Esophagus squamous epithelium (tissue), 5 donors: ENCODE results near the gene HEBP2. TPM values are rescaled to one million over a fixed set of nuclear protein-coding genes. Genes with fewer than 3 reads are reported as not detected.

Experiments used
- DNase-seq: peaks from one replicate; lab custom pipeline; 2025; lab: John Stamatoyannopoulos, UW
- H3K27ac ChIP-seq, 4 donors: fragments of 200-600 bp; sonication (generic); one replicate each; pipeline ENCODE4 v1.5.1; 2016 to 2019; ENCODE audit warnings: mild to moderate bottlenecking in 1 of 4
- H3K27me3 ChIP-seq, 4 donors: fragments of 200-600 bp; sonication (generic); 1 replicate in 3 of 4; 2 replicates in 1 of 4; pipeline versions ENCODE4 v1.5.1 to v1.6.0; 2017 to 2021; ENCODE audit warnings: antibody characterized with exemption in 1 of 4
- H3K36me3 ChIP-seq, 3 donors: fragments of 200-600 bp; sonication (generic); one replicate each; pipeline ENCODE4 v1.5.1; 2016 to 2019
- H3K4me1 ChIP-seq, 3 donors: fragments of 200-600 bp; sonication (generic); one replicate each; pipeline ENCODE4 v1.5.1; 2017 to 2019
- H3K4me3 ChIP-seq, 4 donors: fragments of 200-600 bp; sonication (generic); 1 replicate in 3 of 4; 2 replicates in 1 of 4; pipeline ENCODE4 v1.5.1; 2016 to 2019; ENCODE audit warnings: mild to moderate bottlenecking in 2 of 4, moderate library complexity in 1 of 4
- H3K9me3 ChIP-seq, 3 donors: fragments of 200-600 bp; sonication (generic); one replicate each; pipeline ENCODE4 v1.5.1; 2016 to 2019
- CTCF ChIP-seq, 6 experiments: fragments of 450-650 bp in 4 of 6; fragments of 200-600 bp in 2 of 6; sonication (generic) in 2 of 6; IDR thresholded peaks; one replicate each; pipeline ENCODE4 v1.5.1; 2016 to 2019; ENCODE audit warnings: antibody characterized with exemption in 6 of 6, mild to moderate bottlenecking in 4 of 6, moderate library complexity in 4 of 6
- POLR2A ChIP-seq, 4 donors: fragments of 450-650 bp; IDR thresholded peaks; one replicate each; pipeline ENCODE4 v1.6.1; 2017; ENCODE audit warnings: antibody characterized with exemption in 4 of 4, mild to moderate bottlenecking in 4 of 4, moderate library complexity in 3 of 4
- WGBS, 2 donors: methylation state at CpG; one replicate each; pipeline ENCODE4 v1.1.5; 2018; 5-methylcytosine and 5-hydroxymethylcytosine counted together
- intact Hi-C: fragments of 100-400 bp; cut with DNase I; formaldehyde crosslinking; loops from one replicate; pipeline ENCODE4 v1.15.0; 2022
- total RNA-seq, 4 donors: library from RNA; depleted of rRNA; stranded (reverse); fragments of >200 nt; gene quantifications; one replicate each; pipeline ENCODE4 v1.1.0, GENCODE V29; 2016
- donor health status: DM: yes; HTN: yes; CAD: no.

The HEBP2 gene
- total RNA-seq, 4 donors from 2014 or later, result 62.1 to 193 (median 90.8) TPM

GRCh38 chr6:138410048-138410735 is 6.2 kb downstream of the HEBP2 start:
- H3K36me3 ChIP-seq, result peaks cover 15 to 98% (median 36%) of the 10 kb centered on the region in 3 donors
- no peak for DNase-seq

GRCh38 chr6:138410972-138411880 is 7.2 kb downstream of the HEBP2 start:
- H3K27ac ChIP-seq, result peak overlapping the region; percentile 50 to 72 (median 66)

More at GRCh38 chr6:138410048-138410735, 6.2 kb downstream of the HEBP2 start:
- Histone ChIP-seq H3K27ac (peak overlapping the region; percentile 60 to 72 (median 66)), H3K4me1 (peaks cover 8 to 65% (median 26%) of the 10 kb centered on the region in 3 donors), H3K4me3 (no peak overlapping the region), H3K9me3 (no peaks in the 10 kb centered on the region), H3K27me3 (no peaks in the 10 kb centered on the region)
- TF ChIP-seq POLR2A (IDR thresholded peaks at IDR 0.05), result no peak
- TF ChIP-seq CTCF (IDR thresholded peaks at IDR 0.05), result no peak
- WGBS, 2 donors, result 43 to 56% methylated on average over 8 of the region's 8 CpGs
- intact Hi-C loops, result no loop called here

GRCh38 chr6:138415125-138415524 is 11.1 kb downstream of the HEBP2 start:
- H3K36me3 ChIP-seq, result peaks cover 4 to 89% (median 14%) of the 10 kb centered on the region in 3 donors
- TF ChIP-seq CTCF (IDR thresholded peaks at IDR 0.05) (no peak), POLR2A (IDR thresholded peaks at IDR 0.05) (no peak)
- no peak for DNase-seq
- 85% methylated on average over 4 to 5 of the region's 5 CpGs for WGBS, 2 donors
- intact Hi-C loops, result no loop called here
- peaks cover 5 to 16% (median 11%) of the 10 kb centered on the region in 3 donors for H3K4me1 ChIP-seq
- H3K4me3 ChIP-seq, result no peak overlapping the region
- H3K9me3 ChIP-seq, result no peaks in the 10 kb centered on the region
- no peaks in the 10 kb centered on the region for H3K27me3 ChIP-seq
- no peak overlapping the region for H3K27ac ChIP-seq

More at GRCh38 chr6:138410972-138411880, 7.2 kb downstream of the HEBP2 start:
- DNase-seq, result no peak
- H3K9me3 ChIP-seq, result no peaks in the 10 kb centered on the region
- no peak overlapping the region for H3K4me3 ChIP-seq
- peaks cover 15 to 100% (median 36%) of the 10 kb centered on the region in 3 donors for H3K36me3 ChIP-seq
- intact Hi-C loops, result no loop called here
- TF ChIP-seq POLR2A (IDR thresholded peaks at IDR 0.05), result no peak
- TF ChIP-seq CTCF (IDR thresholded peaks at IDR 0.05), result no peak
- 58 to 64% methylated on average over 6 of the region's 6 CpGs for WGBS, 2 donors
- peaks cover 8 to 55% (median 19%) of the 10 kb centered on the region in 3 donors for H3K4me1 ChIP-seq
- H3K27me3 ChIP-seq, result no peaks in the 10 kb centered on the region

- TF ChIP-seq POLR2A (IDR thresholded peaks at IDR 0.05) (no peak), CTCF (IDR thresholded peaks at IDR 0.05) (no peak)
- DNase-seq, result no peak
- H3K36me3 ChIP-seq, result peaks cover 4 to 86% (median 14%) of the 10 kb centered on the region in 3 donors
- H3K27ac ChIP-seq, result no peak overlapping the region
- H3K9me3 ChIP-seq, result no peaks in the 10 kb centered on the region
- no peaks in the 10 kb centered on the region for H3K27me3 ChIP-seq
- no peak overlapping the region for H3K4me3 ChIP-seq
- WGBS, 2 donors, result 85 to 92% methylated on average over 4 of the region's 4 CpGs
- peaks cover 0 to 6% (median 3%) of the 10 kb centered on the region in 3 donors for H3K4me1 ChIP-seq
- intact Hi-C loops, result no loop called here
Observed at GRCh38 chr6:138416206-138416605, 12.2 kb downstream of the HEBP2 start.
